Glutamatergic neuron (in vitro differentiated cells): Measurements from ENCODE around the gene STXBP5. TPM values are rescaled to one million over a fixed set of nuclear protein-coding genes. Genes with fewer than 3 reads are reported as not detected.

Experiments
- DNase-seq: peaks from one replicate; pipeline ENCODE4 v3.0.0; 2022
- H3K27ac Mint-ChIP-seq: one replicate; pipeline ENCODE4 v1.8.0; 2020; ENCODE audit warnings: mild to moderate bottlenecking, mixed read lengths, inconsistent platforms; ENCODE audit not compliant: unreplicated experiment
- H3K27me3 Mint-ChIP-seq: one replicate; pipeline ENCODE4 v1.8.0; 2020; ENCODE audit warnings: mild to moderate bottlenecking, moderate library complexity, mixed read lengths, inconsistent platforms; ENCODE audit not compliant: unreplicated experiment
- H3K36me3 Mint-ChIP-seq: one replicate; pipeline ENCODE4 v1.8.0; 2020; ENCODE audit warnings: mild to moderate bottlenecking, mixed read lengths, inconsistent platforms; ENCODE audit not compliant: unreplicated experiment
- H3K4me1 Mint-ChIP-seq: one replicate; pipeline ENCODE4 v1.8.0; 2020; ENCODE audit warnings: mild to moderate bottlenecking, low read depth, mixed read lengths, inconsistent platforms; ENCODE audit not compliant: unreplicated experiment
- H3K4me3 Mint-ChIP-seq: one replicate; pipeline ENCODE4 v1.8.0; 2020; ENCODE audit warnings: mild to moderate bottlenecking, mixed read lengths, inconsistent platforms; ENCODE audit not compliant: unreplicated experiment
- H3K9me3 Mint-ChIP-seq: one replicate; pipeline ENCODE4 v1.8.0; 2020; ENCODE audit warnings: mild to moderate bottlenecking, moderate library complexity, mixed read lengths, inconsistent platforms; ENCODE audit not compliant: unreplicated experiment
- total RNA-seq: library from RNA; stranded (reverse); fragmentation: NEBNext Ultra II Directional; extraction: Animal tissue kit (Norgen Biotek cat#: 25700); gene quantifications from one replicate; pipeline ENCODE4 v1.2.1, GENCODE V29; 2021; ENCODE audit not compliant: unreplicated experiment
- TF ChIP-seq, protein P1 (sequence below): fragments of 200-600 bp; sonication (generic); IDR thresholded peaks from one replicate; pipeline ENCODE4 v1.5.0; 2021; ENCODE audit not compliant: partially characterized antibody, unreplicated experiment

The STXBP5 gene
- total RNA-seq, 1 donor from 2014 or later, result 14.6 TPM

DNA sequence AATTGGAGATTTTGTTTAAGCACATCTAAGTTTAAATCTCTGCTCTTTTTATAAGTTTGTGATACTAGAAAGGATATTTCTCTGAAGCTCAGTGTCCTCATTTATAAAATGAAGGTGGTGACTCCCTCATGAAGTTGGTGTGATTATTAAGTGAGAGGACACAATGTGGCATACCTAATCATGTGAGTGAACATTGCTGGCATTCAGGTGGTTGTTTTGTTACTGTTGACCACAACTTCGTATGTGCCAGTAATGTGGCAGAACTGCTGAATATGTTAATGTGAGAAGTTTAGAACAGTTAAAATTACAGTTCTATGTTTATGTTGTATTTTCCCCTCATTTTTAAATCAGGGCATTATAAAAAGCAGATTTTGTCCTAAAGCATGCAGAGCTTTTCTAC is 127.2 kb downstream of the STXBP5 start:
- no peaks in the 10 kb centered on the region for H3K9me3 Mint-ChIP-seq
- H3K36me3 Mint-ChIP-seq, result no peaks in the 10 kb centered on the region
- no peak overlapping the region for H3K4me3 Mint-ChIP-seq
- DNase-seq, result no peak
- TF ChIP-seq, protein P1, sequence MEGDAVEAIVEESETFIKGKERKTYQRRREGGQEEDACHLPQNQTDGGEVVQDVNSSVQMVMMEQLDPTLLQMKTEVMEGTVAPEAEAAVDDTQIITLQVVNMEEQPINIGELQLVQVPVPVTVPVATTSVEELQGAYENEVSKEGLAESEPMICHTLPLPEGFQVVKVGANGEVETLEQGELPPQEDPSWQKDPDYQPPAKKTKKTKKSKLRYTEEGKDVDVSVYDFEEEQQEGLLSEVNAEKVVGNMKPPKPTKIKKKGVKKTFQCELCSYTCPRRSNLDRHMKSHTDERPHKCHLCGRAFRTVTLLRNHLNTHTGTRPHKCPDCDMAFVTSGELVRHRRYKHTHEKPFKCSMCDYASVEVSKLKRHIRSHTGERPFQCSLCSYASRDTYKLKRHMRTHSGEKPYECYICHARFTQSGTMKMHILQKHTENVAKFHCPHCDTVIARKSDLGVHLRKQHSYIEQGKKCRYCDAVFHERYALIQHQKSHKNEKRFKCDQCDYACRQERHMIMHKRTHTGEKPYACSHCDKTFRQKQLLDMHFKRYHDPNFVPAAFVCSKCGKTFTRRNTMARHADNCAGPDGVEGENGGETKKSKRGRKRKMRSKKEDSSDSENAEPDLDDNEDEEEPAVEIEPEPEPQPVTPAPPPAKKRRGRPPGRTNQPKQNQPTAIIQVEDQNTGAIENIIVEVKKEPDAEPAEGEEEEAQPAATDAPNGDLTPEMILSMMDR, result no peak
- no peak overlapping the region for H3K27ac Mint-ChIP-seq
- no peaks in the 10 kb centered on the region for H3K4me1 Mint-ChIP-seq
- H3K27me3 Mint-ChIP-seq, result no peaks in the 10 kb centered on the region

DNA sequence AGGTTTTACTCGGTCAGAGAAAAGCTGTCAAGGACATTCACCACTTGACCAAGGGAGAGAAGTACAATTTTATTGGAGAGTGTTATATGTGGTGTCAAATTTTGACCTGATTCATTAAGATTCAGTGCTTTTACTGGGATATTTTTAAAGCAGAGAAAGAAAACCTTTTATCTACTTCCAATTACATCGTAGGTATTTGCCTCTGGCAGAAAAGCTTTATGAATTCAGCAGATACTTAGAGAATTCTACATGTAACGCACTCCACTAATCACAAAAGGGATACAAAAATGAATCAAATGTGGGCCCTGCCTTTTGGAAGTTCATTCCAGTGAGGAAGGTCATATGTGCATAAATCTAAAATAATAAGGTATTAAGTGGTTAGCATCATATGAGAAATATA is 133.7 kb downstream of the STXBP5 start:
- no peak overlapping the region for H3K4me3 Mint-ChIP-seq
- no peak for DNase-seq
- H3K27ac Mint-ChIP-seq, result no peak overlapping the region
- H3K36me3 Mint-ChIP-seq, result no peaks in the 10 kb centered on the region
- no peaks in the 10 kb centered on the region for H3K27me3 Mint-ChIP-seq
- TF ChIP-seq, protein P1, result no peak
- no peaks in the 10 kb centered on the region for H3K4me1 Mint-ChIP-seq
- no peaks in the 10 kb centered on the region for H3K9me3 Mint-ChIP-seq

DNA sequence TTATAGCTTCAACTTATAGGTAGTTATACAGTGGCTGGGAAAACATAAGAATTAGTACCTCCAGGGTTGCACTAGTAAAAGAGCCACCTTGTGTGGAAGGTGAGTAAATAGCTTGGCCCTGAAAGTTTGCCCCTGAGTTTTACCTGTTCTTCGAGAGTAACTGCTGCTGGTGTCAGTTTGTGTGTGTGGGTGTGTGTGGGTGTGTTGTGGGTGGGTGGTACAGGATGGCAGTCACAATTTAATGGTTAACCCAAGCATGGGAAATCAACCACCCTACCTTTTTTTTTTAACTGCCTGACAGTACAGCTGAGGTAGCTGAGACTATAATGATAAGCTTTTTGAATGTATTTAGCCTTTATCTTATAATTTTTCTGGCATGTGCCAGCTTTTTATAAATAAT is 137.3 kb downstream of the STXBP5 start:
- Mint-ChIP-seq H3K4me1 (no peaks in the 10 kb centered on the region), H3K27me3 (no peaks in the 10 kb centered on the region), H3K9me3 (no peaks in the 10 kb centered on the region), H3K4me3 (no peak overlapping the region), H3K36me3 (no peaks in the 10 kb centered on the region), H3K27ac (no peak overlapping the region)
- DNase-seq, result no peak
- TF ChIP-seq, protein P1, result no peak

DNA sequence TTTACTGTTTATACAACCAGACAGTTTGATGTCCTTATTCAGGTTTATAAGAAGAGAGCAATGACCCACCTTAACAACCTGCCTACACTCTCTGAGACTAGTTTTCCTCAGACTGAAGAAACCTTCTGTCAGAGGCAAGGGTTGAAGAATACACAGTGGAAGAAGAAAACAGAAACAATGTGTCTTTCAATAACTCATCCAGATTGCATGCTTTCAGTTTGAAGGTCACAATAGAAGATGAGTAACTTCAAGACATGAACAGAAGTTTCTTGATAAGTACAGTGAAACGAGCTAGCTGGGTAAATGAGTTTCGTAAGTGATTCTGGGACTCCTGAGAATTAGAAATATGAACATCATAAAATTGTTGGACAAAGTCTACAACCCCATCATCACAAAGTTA is 141.7 kb downstream of the STXBP5 start:
- TF ChIP-seq, protein P1, result no peak
- H3K36me3 Mint-ChIP-seq, result no peaks in the 10 kb centered on the region

DNA sequence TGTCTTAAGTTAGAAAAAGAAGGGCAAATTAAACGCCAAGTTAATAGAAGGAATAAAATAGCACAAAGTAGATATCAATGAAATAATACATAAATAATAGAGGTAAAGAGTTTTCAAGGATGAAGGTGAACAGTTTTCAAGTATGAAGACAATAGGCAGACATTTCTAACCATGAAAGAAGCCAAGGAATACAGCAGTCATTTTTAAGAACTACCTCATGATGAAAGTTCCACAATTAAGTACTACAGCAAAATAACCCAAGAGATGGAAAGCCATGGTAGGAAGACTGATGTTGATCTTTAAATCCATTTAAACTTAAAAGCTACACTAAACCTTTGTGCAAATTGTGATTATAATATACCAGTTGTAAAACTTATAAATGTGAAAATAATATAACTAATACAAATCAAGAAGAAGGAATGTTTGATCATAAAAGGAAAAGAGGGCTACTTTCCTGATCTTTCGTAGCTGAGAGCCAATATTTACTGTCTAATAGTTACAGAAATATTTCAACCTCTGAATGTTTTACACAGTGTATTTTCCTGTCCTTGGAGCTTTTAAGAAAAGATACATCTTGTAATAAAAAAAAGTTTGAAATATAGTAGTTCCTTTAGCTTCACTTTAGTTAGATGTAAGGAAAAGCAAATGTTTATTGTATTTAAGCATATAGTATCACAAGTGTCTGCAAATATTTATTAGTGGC is 143.1 kb downstream of the STXBP5 start:
- no peak overlapping the region for H3K27ac Mint-ChIP-seq
- no peaks in the 10 kb centered on the region for H3K36me3 Mint-ChIP-seq
- TF ChIP-seq, protein P1, result no peak
- H3K4me3 Mint-ChIP-seq, result no peak overlapping the region
- no peaks in the 10 kb centered on the region for H3K27me3 Mint-ChIP-seq
- no peaks in the 10 kb centered on the region for H3K4me1 Mint-ChIP-seq
- no peaks in the 10 kb centered on the region for H3K9me3 Mint-ChIP-seq
- no peak for DNase-seq

More for the DNA sequence above, 141.7 kb downstream of the STXBP5 start:
- Mint-ChIP-seq H3K27ac (no peak overlapping the region), H3K4me3 (no peak overlapping the region), H3K9me3 (no peaks in the 10 kb centered on the region), H3K27me3 (no peaks in the 10 kb centered on the region), H3K4me1 (no peaks in the 10 kb centered on the region)
- DNase-seq, result no peak
